CD4-positive, alpha-beta T cell treated with Interleukin-6 for 4 hours (primary cell): ENCODE results near the gene C2orf72.
"Not testable (repeated sequence)": the region's sequence is repeated elsewhere in the genome, so short reads cannot be mapped to it uniquely, and the experiment has no call there.

Experiments used
- DNase-seq: peaks from one replicate; pipeline ENCODE4 v3.0.0-alpha.2; 2020; ENCODE audit warnings: mixed read lengths

C2orf72 gene

DNA sequence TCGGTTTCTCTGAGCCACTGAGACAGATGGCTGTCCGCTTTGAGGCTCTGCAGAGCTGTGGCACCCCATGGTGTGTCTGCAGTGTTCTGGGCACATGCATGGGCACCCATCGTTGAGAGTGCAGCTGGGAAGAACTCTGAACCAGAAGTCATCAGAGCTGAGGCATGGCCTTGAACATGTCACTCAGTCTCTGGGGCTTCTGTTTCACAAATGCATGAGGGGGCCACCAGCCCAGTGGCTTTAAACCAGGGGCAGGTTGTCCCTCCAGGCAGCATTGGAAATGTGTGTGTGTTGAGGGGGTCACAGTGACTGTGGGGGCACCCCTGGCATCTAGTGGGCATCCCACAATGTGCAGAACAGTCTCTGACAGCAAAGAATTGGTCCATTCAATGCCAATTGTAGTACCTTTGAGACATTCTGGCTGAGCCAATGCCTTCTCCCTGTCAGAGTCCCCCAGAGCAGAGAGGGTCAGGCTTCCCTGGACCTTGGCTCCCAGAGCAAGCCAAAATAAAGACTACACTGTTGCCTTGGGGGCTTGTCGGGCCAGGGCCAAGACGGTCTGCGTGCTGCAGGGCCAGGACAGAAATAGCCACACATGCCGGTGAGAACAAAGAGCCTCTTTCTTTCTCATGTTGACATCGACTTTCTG is 10.1 kb downstream of the C2orf72 start:
- no peak for DNase-seq

DNA sequence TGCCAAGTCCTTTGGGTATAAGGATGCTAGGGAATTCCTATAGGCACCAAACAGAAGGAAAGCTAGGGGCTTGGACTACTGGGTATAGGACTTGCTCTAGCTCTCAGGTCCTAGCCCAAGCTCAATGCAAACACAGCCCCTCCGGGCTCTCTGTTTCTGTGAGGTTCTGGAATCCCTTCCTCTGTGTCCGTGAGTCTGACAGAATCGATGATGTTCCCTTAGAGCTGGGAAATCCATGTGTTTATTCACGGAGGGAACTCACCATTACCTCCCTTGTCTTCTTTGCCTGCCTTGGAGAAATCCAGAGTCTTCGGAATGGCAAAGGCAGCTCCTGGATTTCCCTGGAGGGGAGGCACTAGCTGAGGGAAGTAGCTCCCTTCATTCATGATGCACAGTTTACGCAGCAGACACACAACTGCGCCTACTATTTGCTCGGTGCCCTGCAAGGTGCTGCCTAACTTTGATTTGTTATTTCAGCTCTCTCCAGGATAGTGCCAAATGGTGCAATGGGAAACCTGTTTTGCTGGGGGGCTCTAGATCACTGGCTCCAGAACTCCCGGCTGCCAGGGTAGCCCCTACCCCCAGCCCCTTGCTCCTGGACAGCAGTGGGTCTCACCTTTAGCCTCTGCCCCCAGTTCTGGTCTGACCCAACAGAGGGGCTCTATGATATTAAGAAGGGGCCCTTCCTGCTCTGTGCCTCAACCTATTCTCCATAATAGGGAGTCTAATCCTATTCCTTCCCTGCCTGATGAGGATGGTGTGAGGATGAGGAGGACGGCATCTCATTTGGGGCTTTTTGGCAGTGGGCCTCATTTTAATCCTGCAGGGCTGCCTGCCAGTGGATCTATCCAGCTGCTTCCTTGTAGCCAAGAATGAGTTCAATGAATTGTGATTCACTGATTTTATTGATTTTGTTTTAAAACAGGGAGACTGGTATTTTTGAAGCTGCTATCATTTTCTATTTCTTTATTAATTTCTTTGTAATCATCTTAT is 10.9 kb downstream of the C2orf72 start:
- DNase-seq, result no peak

DNA sequence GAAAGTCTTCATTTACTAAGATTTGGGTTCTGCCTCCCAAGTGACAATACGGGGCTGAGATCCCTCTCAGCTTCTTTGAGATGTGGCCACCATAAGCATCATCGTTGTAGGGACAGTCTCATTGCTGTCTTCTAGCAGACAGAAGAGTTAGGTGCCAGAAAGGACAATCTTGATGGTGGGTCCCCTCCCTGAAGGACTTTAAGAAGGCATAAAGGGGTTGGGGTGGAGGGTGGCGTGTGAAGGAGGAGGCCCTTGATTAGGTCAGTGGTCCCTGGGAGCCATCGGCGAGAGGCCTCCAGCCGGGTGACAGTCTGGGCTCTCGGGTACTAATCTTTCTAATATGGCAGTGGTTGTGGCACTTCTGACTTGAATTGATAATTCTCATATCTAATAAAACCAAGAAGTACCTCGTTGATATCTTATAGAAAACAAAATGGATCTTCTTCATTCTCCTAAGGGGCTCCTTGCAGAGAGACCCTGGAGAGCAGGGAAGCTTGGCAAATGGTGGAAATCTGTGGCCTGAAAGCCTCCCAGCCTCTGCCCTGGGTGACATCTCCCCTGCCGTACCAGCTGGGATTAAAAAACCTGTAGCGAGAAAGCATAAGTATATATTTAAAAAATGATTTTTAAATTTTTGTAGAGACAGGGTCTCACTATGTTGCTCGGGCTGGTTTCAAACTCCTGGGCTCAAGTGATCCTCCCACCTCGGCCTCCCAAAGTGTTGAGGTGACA is 12.1 kb downstream of the C2orf72 start:
- no peak for DNase-seq

DNA sequence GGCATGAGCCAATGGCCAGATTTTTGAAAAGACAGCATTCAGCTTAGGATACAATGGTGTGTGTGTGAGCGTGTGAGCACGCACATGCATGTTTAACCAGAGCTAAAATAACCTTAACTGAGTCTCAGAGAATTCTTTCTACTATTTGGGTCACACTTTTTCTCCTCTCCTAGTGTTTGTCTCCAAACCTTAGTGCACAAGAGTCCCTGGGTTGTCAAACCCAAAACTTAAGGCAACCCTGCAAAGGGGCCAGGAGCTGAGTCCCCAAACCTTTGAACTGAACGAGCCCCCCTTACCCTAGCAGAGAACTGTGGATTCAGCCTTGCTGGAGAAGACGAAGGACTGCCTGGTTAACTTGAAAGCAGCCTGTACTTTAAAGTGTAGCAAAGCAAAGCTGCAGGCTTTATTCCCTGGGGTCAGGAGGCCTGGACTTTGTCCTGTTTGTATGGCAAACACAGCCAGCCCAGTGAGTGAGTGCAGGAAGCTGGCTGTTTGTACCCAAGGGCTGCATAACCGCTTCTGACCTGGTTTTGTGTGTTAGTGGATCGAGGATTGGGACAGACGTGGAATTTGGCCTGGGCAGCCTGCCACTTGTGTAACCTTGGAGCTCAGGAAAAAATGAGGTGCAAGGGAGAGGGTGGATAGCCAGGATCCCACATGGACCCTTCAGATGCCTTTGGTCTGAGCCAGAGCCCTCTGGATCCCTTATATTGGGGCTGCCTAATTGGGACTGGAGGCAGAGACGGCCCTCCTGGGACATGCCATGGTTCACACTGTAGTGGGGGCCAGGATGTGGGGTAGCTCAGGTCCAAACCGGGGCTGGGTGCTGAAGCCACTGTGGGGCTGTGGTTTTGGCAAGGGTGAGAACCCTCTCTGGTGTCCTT is 12.9 kb downstream of the C2orf72 start:
- DNase-seq, result no peak

DNA sequence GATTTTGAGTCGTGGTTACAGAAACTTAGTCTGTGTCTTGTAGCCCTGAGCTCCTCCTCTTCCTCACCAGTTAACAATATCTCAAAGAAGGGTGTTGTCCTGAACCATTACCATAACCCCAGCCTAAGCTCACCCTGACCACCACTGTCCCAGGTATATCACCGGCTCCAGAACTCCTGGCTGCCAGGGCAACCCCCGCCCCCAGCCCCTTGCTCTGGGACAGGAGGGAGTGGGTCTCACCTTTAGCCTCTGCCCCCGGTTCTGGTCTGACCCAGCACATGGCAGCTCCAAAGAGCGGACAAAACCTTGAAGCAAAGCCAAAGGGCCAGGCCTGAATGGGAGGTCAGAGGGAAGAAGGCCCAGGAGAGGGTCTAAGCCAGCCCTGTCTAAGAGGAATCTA is 13.8 kb downstream of the C2orf72 start:
- no peak for DNase-seq

- peak; percentile 88 for DNase-seq
Observed at GRCh38 chr2:231052494-231053451, 15.4 kb downstream of the C2orf72 start.

DNA sequence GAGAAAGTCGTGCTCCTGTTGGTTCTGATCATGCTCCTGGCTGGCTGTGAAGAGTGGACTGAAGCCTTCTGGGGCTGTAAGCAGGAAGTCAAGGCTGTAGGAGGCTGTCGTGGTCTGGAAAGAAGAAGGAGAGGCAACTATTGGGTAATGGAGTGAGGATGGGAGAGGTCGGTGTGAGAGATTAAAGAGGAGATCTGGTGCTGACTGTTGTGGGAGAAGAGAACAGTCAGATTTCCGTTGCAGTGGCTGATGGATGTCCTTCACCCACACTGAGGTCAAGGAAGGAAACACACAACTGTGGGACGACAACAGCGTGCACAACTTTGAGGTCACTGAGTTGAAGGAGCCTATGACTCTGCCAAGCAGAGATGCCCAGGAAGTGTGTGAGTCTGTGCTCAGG is 16.5 kb downstream of the C2orf72 start:
- no peak for DNase-seq

DNA sequence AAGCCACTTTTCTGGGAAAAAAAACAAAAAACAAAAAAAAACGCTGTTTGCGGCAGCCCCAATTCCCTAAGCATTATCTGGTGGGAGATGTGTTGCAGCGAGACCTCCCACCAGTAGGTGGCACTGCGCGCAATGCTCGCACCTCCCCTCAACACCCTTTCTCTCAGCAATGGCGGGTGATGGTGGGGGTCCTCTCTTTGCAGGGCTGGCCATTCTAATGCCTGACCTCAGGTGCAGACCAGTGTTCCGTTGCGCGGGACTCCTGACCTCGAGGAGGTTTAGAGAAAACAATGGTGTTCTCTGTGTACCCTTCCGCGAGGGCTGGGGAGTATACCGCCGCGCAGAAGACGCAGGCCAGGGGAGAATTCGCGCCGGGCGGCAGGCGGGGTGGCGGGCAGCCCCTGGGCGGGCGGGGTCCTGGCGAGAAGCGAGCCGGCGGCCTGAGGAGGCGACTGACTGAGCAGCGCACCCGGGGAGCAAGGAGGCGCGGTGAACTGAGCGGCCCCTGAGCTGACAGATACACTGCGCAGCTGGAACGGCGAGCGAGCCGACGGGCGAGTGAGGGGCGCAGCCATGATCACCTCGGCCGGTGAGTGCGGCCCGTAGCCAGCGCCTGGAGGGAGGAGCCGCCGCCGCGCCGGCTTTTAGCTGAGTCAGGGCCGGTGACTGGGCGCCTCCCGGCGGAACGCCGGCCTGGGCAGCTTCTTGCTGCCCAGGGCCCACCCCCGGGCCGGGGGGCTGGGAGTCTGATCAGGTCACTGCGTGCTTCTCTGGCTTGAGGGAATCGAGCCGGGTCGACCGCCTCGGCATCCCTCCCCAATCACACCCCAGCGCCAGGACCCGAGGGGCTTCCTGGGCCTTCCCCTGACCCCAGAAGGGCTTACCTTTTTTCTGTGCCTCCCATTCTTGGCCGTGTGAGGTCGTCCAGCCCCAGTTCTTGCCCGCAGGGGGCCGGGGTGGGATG is 19.4 kb downstream of the C2orf72 start, which contains the start of gene PSMD1:
Gene PSMD1 (plus strand): TSS at position 415 of the 964 bp plus-strand sequence. CDS start 159 bp downstream, at position 574.
- DNase-seq, result peak; percentile 93

- no peak for DNase-seq
Observed at GRCh38 chr2:231057590-231057989, 20.3 kb downstream of the C2orf72 start.

DNA sequence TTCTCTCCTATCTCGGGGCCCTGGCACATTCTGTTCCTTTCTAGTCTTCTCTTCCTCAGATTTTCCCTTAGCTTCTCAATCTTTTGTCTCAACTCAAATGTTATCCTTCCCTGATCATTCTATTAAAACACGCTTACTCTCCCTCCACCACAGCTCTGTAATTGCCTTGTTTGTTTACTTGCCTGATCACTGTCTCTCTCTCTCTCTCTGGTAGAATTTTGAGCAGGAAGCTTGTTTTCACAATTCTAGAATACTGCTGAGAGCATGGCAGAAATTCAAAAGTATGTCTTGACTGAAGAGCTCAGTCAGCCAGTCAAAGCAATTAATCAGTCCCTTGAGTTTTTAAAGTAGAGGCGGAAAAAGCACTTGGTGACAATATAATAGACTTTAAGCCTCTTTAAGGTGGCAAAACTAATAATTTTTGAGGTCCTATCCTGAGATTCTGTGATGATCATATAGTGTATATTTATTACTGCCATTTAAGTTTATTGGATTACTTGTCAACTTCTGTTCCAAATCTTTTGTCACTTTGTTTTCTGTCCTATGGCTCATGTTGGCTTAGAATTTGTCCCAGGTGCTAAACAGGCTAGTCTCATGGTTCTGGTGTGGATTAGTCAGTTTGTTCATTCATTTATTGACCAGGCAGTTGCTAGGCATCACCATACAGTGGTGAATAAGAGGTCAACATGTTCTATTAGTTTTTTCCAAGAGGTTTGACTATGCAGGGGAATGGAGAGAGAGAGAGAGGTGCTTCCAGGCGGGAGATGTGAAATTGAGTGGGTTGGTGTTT is 21.6 kb downstream of the C2orf72 start:
- DNase-seq, result no peak

GRCh38 chr2:231059756-231060155 is 22.4 kb downstream of the C2orf72 start:
- DNase-seq, result no peak

GRCh38 chr2:231062776-231063175 is 25.5 kb downstream of the C2orf72 start:
- no peak for DNase-seq

DNA sequence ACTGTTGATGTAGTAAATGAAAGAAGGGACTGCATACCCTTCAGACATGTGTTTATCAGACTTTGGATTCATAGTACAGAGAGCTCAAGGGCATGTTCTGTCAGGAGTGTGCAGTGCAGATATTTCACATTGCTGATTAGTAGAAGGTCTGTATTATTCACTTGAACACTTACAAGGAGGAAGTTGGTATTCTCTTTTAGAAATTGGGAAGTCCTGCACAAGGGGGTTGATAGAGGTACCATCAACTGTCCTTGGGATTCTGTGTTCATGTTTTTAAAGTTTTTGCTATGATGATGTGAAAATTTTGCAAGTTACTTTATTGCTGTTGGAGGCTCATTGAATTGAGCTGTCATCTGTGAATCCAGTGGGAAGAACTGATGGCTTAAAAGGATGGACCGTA is 26.0 kb downstream of the C2orf72 start:
- no peak for DNase-seq

GRCh38 chr2:231065966-231066365 is 28.6 kb downstream of the C2orf72 start:
- DNase-seq, result no peak

GRCh38 chr2:231067531-231067930 is 30.2 kb downstream of the C2orf72 start:
- DNase-seq, result not testable (repeated sequence)

DNA sequence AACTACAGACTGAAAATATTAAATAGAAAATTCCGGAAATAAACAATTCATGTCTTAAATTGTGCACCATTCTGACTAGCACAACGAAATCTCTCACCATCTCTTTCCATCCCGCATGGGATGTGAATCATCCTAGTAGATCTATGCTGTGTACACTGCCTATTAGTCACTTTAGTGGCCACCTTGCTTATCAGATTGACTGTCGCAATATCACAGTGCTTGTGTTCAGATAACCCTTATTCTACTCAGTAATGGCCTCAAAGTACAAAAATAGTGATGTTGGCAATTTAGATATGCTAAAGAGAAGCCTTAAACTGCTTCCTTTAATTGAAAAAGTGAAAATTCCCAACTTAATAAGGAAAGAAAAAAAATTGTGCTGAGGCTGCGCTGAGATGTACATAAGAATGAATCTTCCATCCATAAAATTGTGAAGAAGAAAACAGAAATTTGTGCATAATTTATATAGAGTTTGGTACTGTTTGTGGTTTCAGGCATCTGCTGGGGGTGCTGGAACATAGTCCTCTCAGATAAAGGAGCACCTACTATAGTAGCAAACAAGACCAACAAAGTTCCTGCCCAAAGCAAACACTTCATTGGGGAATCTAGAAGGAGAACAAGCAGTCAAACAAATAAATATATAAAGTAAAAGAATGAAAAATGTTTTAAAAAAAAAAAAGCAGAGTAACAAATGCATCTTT is 31.4 kb downstream of the C2orf72 start:
- DNase-seq, result no peak

GRCh38 chr2:231069379-231070054 is 32.2 kb downstream of the C2orf72 start:
- DNase-seq, result no peak

GRCh38 chr2:231084565-231084964 is 47.2 kb downstream of the C2orf72 start:
- DNase-seq, result no peak
